HCT116 (cell line): Measurements from ENCODE around the gene LDLRAD4.

Experiments
- CTCF ChIP-seq, 3 experiments: fragments of 200-600 bp in 1 of 3; sonication (generic) in 1 of 3; IDR thresholded peaks in 2 of 3; conservative IDR thresholded peaks in 1 of 3; 2 replicates each; pipeline ENCODE4 v1.5.1; 2012 to 2017; ENCODE audit warnings: low read depth in 2 of 3, low read length in 2 of 3, antibody characterized with exemption in 1 of 3, borderline replicate concordance in 1 of 3, control low read depth in 1 of 3, mild to moderate bottlenecking in 1 of 3, mixed read lengths in 1 of 3, mixed run types in 1 of 3, moderate library complexity in 1 of 3; ENCODE audit not compliant: insufficient read depth in 1 of 3
- EZH2 ChIP-seq: fragments of 200-600 bp; sonication (generic); IDR thresholded peaks from 2 replicates; pipeline ENCODE4 v1.6.1; 2017; ENCODE audit warnings: antibody characterized with exemption, mixed run types
- JUND ChIP-seq: IDR thresholded peaks from 2 replicates; pipeline ENCODE4 v1.6.1; 2012
- POLR2A ChIP-seq: IDR thresholded peaks from 2 replicates; pipeline ENCODE4 v1.7.0; 2011; ENCODE audit warnings: borderline replicate concordance; ENCODE audit not compliant: insufficient read depth, insufficient read length; ENCODE audit errors: extremely low read depth
- POLR2AphosphoS5 ChIP-seq: IDR thresholded peaks from 2 replicates; pipeline ENCODE4 v1.6.1; 2011; ENCODE audit warnings: mild to moderate bottlenecking, low read depth, low read length, moderate library complexity
- REST ChIP-seq: IDR thresholded peaks from 2 replicates; pipeline ENCODE4 v1.6.1; 2012; ENCODE audit warnings: low read depth
- SRF ChIP-seq: IDR thresholded peaks from 2 replicates; pipeline ENCODE4 v1.6.1; 2012; ENCODE audit warnings: low read depth
- ZFX ChIP-seq: fragments of 450-650 bp; IDR thresholded peaks from 2 replicates; pipeline ENCODE4 v1.6.1; 2017

- TF ChIP-seq POLR2A (no peak), CTCF (IDR thresholded peaks at IDR 0.05 in 2 of 3, conservative IDR thresholded peaks at IDR 0.05 in 1 of 3; ENCODE audit: borderline replicate concordance in 1 of 3, insufficient read depth in 1 of 3, low read depth in 2 of 3, low read length in 2 of 3) (no peak), EZH2 (no peak), ZFX (no peak), REST (no peak), JUND (no peak), POLR2AphosphoS5 (no peak), SRF (no peak)
These were observed 423.2 kb downstream of the LDLRAD4 start for GRCh38 chr18:13641551-13642439.
